GM18907 (cell line): ENCODE data around the gene SC5D.

Experiments
- ATAC-seq: cut with Tn5 transposase; IDR thresholded peaks from one replicate; pipeline ENCODE4 v1.9.1; 2021; ENCODE audit warnings: mild to moderate bottlenecking, moderate library complexity; ENCODE audit not compliant: unreplicated experiment

SC5D gene

GRCh38 chr11:121352251-121352891 lies 59.8 kb downstream of the SC5D start:
- no peak for ATAC-seq

- ATAC-seq = no peak
Observed at GRCh38 chr11:121354192-121354591, 61.6 kb downstream of the SC5D start.

- no peak for ATAC-seq
Observed at GRCh38 chr11:121356357-121356756, 63.8 kb downstream of the SC5D start.
